ENCODE measurements around the gene UEVLD. TPM values are rescaled to one million over a fixed set of nuclear protein-coding genes. Genes with fewer than 3 reads are reported as not detected.

Gene UEVLD
- total and polyA plus RNA-seq, 9 of the 15 experiments (the other 6 are each of a cell fraction or from before 2014, with no cell fraction given), result 4.7 to 12.6 (median 7.4) TPM

- no peak for TF ChIP-seq ELK1 (CRISPR knock-in tag; IDR thresholded peaks at IDR 0.05)
Observed at GRCh38 chr11:18493310-18493709, 95.2 kb downstream of the UEVLD start (continued).

GRCh38 chr11:18492888-18493287 lies 95.6 kb downstream of the UEVLD start:
- H3K9me3 ChIP-seq (replicated peaks; ENCODE audit: control insufficient read depth, insufficient read depth, low read depth, low read length), result no peaks in the 10 kb centered on the region
- no peaks in the 10 kb centered on the region for H3K27me3 ChIP-seq (ENCODE audit: control insufficient read depth in 2 of 2, insufficient read depth in 2 of 2, low read length in 2 of 2)
- H2AFZ ChIP-seq (ENCODE audit: low read depth, low read length), result no peak overlapping the region
- no peak overlapping the region for H3K27ac ChIP-seq (ENCODE audit: extremely low read depth, low read depth, low read length)
- POLR2A ChIA-PET, result no interaction called here
- in situ Hi-C loops (cut with MboI) (no loop called here), intact Hi-C loops (cut with micrococcal nuclease) (no loop called here)
- H3K9ac ChIP-seq (ENCODE audit: insufficient read depth in 1 of 2, low read depth in 2 of 2, low read length in 2 of 2), result no peak overlapping the region
- CTCF ChIA-PET (ENCODE audit: low intra/inter-chr PET ratio), result no interaction called here
- H4K20me1 ChIP-seq (replicated peaks; ENCODE audit: control insufficient read depth, insufficient read depth, low read length), result peaks cover 10% of the 10 kb centered on the region; the same call in 1 of the 2 replicates
- no peak overlapping the region for H3K4me3 ChIP-seq
- BruUV-seq (replicated peaks), result no TSS peak
- FAIRE-seq (no peak), DNase-seq (ENCODE audit: extremely low read depth in 1 of 4, low spot score in 3 of 4) (peak in 1 of 4 experiments; percentile 23), ATAC-seq (no peak)
- TF ChIP-seq NFIX (CRISPR knock-in tag; IDR thresholded peaks at IDR 0.05; ENCODE audit: low read depth) (0 out of 2 replicates have a peak, but pooled peaks have one; percentile 19), E2F3 (CRISPR knock-in tag; IDR thresholded peaks at IDR 0.05) (no peak), RBM14 (IDR thresholded peaks at IDR 0.05; ENCODE audit: borderline replicate concordance, insufficient read depth, low read depth, low read length) (no peak), ARID1B (IDR thresholded peaks at IDR 0.05) (no peak), TARDBP (IDR thresholded peaks at IDR 0.05) (no peak), NFIC (IDR thresholded peaks at IDR 0.05) (peak; percentile 89), TBL1XR1 (IDR thresholded peaks at IDR 0.05; ENCODE audit: low read length in 2 of 2) (no peak)
- H3K79me2 ChIP-seq (ENCODE audit: control insufficient read depth, insufficient read depth, low read length), result no peaks in the 10 kb centered on the region
- no peak overlapping the region for H3K4me2 ChIP-seq (ENCODE audit: insufficient read depth, low read length)
- no peaks in the 10 kb centered on the region for H3K9me1 ChIP-seq (ENCODE audit: control insufficient read depth, insufficient read depth, low read length)
- peaks cover 4 to 11% of the 10 kb centered on the region in 2 experiments; a peak in 3 of 5 replicates for H3K4me1 ChIP-seq (replicated peaks in 1 of 2; ENCODE audit: control insufficient read depth in 2 of 2, insufficient read depth in 2 of 2, low read length in 2 of 2)
- peaks cover 24% of the 10 kb centered on the region; the same call in 2 of the 3 replicates for H3K36me3 ChIP-seq (ENCODE audit: control insufficient read depth, insufficient read depth, low read length)
